Coronary artery (tissue), 2 donors: Measurements from ENCODE around the gene PRIM2.
"Not testable (repeated sequence)": the region's sequence is repeated elsewhere in the genome, so short reads cannot be mapped to it uniquely, and the experiment has no call there.

Experiments
- DNase-seq: peaks from one replicate; pipeline ENCODE4 v3.0.0-alpha.2; 2017; ENCODE audit warnings: low spot score
- H3K27ac ChIP-seq, 2 donors: fragments of 200-600 bp; sonication (generic); one replicate each; pipeline ENCODE4 v1.5.1; 2016 to 2019
- H3K4me3 ChIP-seq: fragments of 200-600 bp; sonication (generic); 2 replicates; pipeline ENCODE4 v1.5.1; 2016; ENCODE audit warnings: mild to moderate bottlenecking, moderate library complexity
- TF ChIP-seq, protein P1 (sequence below): fragments of 200-600 bp; sonication (generic); IDR thresholded peaks from one replicate; pipeline ENCODE4 v1.5.1; 2019; ENCODE audit warnings: antibody characterized with exemption

The PRIM2 gene

DNA sequence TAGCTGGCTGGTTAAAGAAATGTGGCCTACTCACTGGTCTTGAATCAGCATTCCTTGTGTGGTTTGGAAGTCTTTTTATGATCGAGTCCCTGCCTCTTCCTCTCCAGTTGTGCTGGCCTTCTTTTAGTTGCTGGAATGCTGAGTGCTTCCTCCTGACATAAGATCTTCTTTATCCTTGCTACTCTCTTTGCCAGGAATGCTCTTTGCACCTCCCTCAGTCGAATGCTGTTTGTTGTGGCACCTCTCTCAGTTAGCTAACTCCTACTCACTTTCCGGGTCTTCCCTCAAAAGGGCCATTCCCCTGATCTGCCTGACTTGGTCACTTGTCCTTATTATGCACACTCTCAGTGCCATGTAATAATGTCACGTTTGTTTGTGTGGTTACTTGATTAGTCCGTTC lies 146.4 kb downstream of the PRIM2 start:
- DNase-seq, H3K4me3 ChIP-seq, H3K27ac ChIP-seq: not testable (repeated sequence)

DNA sequence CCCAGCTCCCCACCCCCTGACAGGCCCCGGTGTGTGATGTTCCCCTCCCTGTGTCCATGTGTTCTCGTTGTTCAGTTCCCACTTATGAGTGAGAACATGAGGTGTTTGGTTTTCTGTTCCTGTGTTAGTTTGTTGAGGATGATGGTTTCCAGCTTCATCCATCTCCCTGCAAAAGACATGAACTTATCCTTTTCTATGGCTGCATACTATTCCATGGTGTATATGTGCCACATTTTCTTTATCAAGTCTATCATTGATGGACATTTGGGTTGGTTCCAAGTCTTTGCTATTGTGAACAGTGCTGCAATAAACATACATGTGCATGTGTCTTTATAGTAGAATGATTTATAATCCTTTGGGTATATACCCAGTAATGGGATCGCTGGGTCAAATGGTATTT lies 148.5 kb downstream of the PRIM2 start:
- DNase-seq, H3K4me3 ChIP-seq, H3K27ac ChIP-seq: not testable (repeated sequence)

- Histone ChIP-seq H3K27ac (no peak overlapping the region), H3K4me3 (no peak overlapping the region)
- TF ChIP-seq, protein P1, sequence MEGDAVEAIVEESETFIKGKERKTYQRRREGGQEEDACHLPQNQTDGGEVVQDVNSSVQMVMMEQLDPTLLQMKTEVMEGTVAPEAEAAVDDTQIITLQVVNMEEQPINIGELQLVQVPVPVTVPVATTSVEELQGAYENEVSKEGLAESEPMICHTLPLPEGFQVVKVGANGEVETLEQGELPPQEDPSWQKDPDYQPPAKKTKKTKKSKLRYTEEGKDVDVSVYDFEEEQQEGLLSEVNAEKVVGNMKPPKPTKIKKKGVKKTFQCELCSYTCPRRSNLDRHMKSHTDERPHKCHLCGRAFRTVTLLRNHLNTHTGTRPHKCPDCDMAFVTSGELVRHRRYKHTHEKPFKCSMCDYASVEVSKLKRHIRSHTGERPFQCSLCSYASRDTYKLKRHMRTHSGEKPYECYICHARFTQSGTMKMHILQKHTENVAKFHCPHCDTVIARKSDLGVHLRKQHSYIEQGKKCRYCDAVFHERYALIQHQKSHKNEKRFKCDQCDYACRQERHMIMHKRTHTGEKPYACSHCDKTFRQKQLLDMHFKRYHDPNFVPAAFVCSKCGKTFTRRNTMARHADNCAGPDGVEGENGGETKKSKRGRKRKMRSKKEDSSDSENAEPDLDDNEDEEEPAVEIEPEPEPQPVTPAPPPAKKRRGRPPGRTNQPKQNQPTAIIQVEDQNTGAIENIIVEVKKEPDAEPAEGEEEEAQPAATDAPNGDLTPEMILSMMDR, result no peak
- no peak for DNase-seq
Observed at GRCh38 chr6:57469072-57469471, 151.6 kb downstream of the PRIM2 start.

DNA sequence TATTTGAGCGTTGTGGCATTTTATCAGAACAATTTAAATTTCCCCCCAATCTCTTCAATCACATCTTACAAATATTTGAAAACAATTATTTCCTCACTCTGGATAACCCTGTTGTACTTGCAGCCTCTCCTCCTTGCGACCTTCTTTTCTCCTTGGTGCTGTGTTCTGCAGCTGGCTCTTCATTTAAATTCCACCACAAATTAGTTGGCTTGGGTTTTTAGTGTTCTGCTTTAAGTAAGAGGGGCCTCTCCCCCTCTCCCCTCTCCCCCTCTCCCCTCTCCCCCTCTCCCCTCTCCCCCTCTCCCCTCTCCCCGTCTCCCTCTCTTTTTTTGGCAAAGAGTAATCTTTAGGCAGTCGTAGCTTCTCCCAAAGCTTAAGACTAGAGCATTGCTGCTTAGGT lies 152.7 kb downstream of the PRIM2 start:
- not testable (repeated sequence) for H3K27ac ChIP-seq, DNase-seq, H3K4me3 ChIP-seq

DNA sequence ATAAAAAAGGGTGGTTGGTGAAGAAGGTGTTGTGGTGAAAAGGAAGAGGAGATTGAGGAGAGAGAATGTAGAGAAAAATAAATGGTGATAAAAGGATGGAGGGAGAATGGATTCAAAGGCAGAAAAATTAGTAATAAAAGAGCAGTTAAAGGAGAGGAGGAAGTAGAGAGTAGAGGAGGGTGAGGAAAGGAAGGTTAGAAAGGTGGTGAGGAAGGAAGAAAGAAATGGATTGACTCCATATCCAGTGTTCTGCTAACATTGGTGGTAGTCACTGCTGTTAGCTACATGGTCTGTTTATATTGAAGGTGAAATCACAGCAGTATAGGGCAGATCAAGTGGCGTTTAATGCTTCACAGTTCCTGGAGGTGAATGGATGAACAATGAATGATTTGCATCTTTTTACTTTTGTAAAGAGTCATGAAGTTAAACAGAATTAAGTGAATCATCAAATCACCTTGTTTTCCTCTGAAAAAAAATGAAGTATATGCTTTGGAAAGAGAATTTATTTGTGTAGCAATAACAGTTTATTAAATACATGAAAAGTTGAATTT lies 154.0 kb downstream of the PRIM2 start:
- DNase-seq, H3K27ac ChIP-seq, H3K4me3 ChIP-seq: not testable (repeated sequence)

DNA sequence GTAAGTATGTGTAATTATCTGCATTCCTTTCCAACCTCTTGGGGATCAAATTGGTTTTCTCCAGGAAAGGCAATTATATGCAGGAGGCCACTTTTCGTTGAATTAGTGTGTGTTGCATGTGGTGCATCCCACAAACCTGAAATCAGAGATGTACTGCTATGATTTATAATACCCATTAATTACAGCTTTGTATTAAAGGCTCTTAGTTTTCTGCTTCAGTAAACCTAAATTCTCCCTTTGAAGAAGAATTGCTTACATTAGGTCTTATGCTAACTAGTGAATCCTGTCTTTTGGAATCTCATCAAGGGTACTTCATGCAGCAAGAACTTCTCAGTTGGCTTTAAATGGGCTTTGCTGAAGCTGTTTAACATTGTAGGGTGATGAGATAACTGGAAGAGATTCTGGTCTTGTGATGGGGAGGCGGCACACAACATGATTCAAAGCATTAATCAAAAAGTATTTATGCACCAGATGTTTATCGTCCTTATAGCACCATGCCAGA lies 155.5 kb downstream of the PRIM2 start:
- DNase-seq, result not testable (repeated sequence)

GRCh38 chr6:57474862-57475475 lies 157.5 kb downstream of the PRIM2 start:
- DNase-seq, H3K4me3 ChIP-seq, H3K27ac ChIP-seq: not testable (repeated sequence)

More for the DNA sequence above, 155.5 kb downstream of the PRIM2 start:
- H3K27ac ChIP-seq, H3K4me3 ChIP-seq: not testable (repeated sequence)

- H3K27ac ChIP-seq, DNase-seq, H3K4me3 ChIP-seq: not testable (repeated sequence)
Observed at GRCh38 chr6:57475656-57476055, 158.2 kb downstream of the PRIM2 start.

DNA sequence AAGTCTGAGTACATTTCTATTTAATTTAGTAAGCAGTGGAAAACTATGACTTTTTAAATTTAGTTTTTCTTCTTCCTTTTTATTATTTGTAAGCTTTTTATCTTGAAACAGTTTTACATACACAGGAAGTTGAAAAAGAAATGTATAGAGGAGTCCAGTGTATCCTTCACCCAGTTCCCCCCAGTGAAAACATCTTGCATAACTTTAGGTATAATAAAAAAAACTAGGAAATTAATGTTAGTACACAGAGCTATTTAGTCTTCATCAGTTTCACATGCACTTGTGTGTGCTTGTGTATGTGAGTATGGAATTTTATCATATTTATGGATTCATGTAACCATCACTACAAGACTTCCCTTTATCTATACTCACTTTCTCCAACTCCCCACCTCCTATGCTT lies 162.8 kb downstream of the PRIM2 start:
- not testable (repeated sequence) for DNase-seq, H3K27ac ChIP-seq, H3K4me3 ChIP-seq

- DNase-seq, result not testable (repeated sequence)
Observed at GRCh38 chr6:57481121-57481520, 163.7 kb downstream of the PRIM2 start.

DNA sequence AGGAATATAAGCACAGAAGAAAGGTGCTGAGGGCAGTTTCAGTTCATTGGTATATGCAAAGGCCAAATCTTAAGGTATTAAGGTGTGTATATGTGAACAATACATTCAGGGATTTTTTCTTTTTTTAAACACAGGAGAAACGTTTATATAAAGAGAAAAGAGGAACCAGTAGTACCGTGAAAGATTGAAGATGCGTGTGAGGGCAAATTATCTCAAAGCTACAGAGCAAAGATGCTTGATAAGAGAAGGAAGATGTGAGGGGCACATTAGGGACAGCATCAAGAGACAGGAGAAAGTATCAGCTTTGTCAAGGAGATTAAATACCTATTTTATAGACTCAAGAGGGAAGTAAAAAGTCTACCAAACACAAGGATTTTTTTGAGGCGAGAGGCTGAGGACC lies 165.0 kb downstream of the PRIM2 start:
- not testable (repeated sequence) for H3K4me3 ChIP-seq, DNase-seq, H3K27ac ChIP-seq

More at GRCh38 chr6:57481121-57481520, 163.7 kb downstream of the PRIM2 start:
- H3K4me3 ChIP-seq, H3K27ac ChIP-seq: not testable (repeated sequence)

GRCh38 chr6:57486494-57487081 lies 169.2 kb downstream of the PRIM2 start:
- DNase-seq, H3K27ac ChIP-seq, H3K4me3 ChIP-seq: not testable (repeated sequence)

DNA sequence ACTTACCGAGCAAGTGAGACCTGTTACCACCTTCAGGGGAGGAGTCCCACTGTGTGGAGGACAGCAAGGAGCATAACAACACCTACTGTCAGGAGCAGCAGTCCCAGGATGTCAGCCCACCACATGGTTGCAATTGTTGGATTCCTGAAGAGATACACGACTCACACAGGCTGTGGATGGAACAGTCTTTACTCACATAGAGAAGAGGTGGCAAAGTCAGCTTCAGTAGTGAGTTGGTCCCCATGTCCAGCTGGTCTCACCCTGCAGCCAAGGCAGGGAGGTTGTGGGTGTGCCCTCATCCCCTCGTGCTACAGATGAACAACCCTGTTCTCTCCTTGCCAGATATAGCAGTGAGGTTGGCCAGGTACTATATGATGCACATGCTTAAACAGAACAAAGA lies 171.1 kb downstream of the PRIM2 start:
- H3K4me3 ChIP-seq, H3K27ac ChIP-seq, DNase-seq: not testable (repeated sequence)

- H3K4me3 ChIP-seq, DNase-seq, H3K27ac ChIP-seq: not testable (repeated sequence)
Observed at GRCh38 chr6:57489887-57490286, 172.5 kb downstream of the PRIM2 start.

DNA sequence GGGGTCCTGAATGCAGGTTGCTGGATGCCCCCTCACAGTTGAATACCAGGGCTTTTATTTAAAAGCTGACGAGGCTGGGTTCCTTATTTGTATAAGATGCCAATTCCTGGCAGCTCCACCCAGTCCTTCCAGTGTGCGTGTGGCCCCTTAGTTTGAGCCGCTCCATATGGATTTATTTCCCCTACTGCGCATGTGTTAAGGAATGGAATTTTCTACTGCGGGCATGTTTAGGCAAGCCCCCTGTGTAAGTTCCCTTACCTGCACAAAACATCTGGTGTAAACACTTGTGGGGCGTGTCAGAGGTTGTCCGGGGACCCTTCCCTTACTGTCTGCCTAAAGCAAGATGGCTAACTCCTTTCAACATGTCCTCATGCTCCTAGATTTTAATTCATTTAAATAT lies 174.4 kb downstream of the PRIM2 start:
- not testable (repeated sequence) for H3K4me3 ChIP-seq, H3K27ac ChIP-seq

DNA sequence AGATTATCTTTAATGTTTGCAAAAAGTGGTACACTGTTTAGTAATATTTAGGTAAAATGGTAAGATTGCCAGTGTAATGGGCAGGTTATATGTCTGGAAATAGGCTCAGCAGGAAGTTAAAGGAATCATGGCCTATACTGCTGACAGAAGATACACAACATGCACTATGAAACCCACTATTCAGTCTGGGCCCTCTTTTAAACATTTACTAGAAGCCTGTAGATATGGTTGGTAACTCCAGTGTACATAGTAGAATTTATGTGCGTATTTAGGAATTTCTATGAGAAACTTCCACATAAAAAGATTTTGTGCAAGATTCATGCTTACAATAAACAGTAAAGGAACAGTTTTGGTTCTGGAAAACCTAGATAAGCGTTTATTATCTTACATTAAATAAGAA lies 178.8 kb downstream of the PRIM2 start:
- H3K4me3 ChIP-seq, DNase-seq, H3K27ac ChIP-seq: not testable (repeated sequence)

More for the DNA sequence above, 174.4 kb downstream of the PRIM2 start:
- not testable (repeated sequence) for DNase-seq

DNA sequence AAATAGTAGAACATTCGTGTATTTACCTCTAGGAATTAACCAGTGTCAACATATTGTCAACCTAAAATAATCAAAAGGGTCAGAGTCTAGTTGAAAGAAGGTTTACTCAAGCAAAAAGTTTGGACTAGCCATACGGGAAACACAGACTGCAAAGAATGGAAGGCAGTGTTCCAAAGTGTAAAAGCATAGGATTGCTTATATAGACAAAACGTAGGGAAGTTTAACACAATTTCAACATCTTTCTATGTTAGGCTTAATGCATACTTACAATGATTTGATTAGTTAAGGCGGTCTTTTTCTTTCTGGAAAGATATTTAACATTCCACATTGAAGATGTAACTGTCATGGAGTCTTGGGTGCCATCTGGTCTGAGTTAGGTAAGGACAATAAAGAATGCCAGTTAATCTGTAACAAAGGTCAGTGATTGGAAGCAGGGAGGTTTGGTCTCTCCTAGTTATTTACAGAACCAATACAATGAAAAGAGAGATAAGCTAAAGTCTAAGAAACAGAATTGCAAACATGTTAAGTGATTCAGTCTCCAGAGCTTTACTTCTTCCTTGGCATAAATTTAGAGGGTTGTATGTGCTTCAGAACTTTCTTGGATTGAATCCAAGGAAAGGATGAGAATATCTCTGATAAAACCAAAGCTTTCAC lies 183.1 kb downstream of the PRIM2 start:
- not testable (repeated sequence) for H3K4me3 ChIP-seq, DNase-seq, H3K27ac ChIP-seq

DNA sequence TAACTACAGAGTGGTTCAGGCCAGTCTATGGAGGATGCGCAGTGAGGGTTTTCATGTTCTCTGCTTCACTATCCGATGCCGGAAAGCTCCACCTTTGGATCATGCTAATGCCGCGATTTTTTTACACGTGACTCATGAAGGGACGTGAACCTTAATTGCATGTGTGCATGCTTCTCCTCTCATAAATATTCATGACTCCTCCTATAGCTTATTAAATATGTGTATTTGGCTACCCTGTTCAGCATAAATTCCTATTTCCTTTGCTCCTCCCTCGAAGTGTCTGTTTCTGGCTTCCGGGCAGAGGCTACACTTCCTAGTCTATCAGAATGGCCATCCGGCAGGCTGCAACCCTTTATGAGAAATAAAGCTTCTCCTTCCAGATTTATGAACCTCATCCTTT lies 185.0 kb downstream of the PRIM2 start:
- DNase-seq, H3K4me3 ChIP-seq, H3K27ac ChIP-seq: not testable (repeated sequence)
